Measurements from ENCODE around the gene KDM3B. TPM values are rescaled to one million over a fixed set of nuclear protein-coding genes. Genes with fewer than 3 reads are reported as not detected.

Gene KDM3B
- total RNA-seq, 1 experiment from 2014 or later, result 89.2 TPM

GRCh38 chr5:138441221-138441620 is 88.7 kb downstream of the KDM3B start:
- no peak overlapping the region for H2BK20ac ChIP-seq (ENCODE audit: low read depth, low read length, poor library complexity, severe bottlenecking)
- no peaks in the 10 kb centered on the region; a peak in 1 of 5 replicates for H3K9me3 Mint-ChIP-seq
- H3K9ac ChIP-seq (ENCODE audit: extremely low read depth, insufficient read length, low read length), result no peak overlapping the region
- no peak overlapping the region for H3T11ph ChIP-seq (ENCODE audit: low read length)
- no peak overlapping the region for H4K5ac ChIP-seq (ENCODE audit: insufficient read length, low read depth, low read length)
- H2AFZ ChIP-seq (ENCODE audit: low read length), result no peak overlapping the region
- H3K9me3 ChIP-seq (ENCODE audit: control insufficient read depth, low read depth, low read length), result no peaks in the 10 kb centered on the region
- no peak overlapping the region for H2BK5ac ChIP-seq (ENCODE audit: insufficient read length, low read length)
- peaks cover 19 to 28% of the 10 kb centered on the region in 2 experiments for H3K4me1 Mint-ChIP-seq
- H2BK15ac ChIP-seq (ENCODE audit: low read depth, low read length), result no peak overlapping the region
- peaks cover 0 to 23% (median 20%) of the 10 kb centered on the region in 3 experiments; a peak in 6 of 7 replicates for H3K36me3 Mint-ChIP-seq (ENCODE audit: insufficient read depth in 1 of 3, low read depth in 3 of 3)
- H3K4me2 ChIP-seq (ENCODE audit: insufficient read depth, insufficient read length, low read length), result no peak overlapping the region
- WGBS (ENCODE audit: extremely low coverage, insufficient read length, low lambda C conversion rate), result no CpG with 5 or more reads among the region's 9 CpGs
- no peak overlapping the region for H2BK12ac ChIP-seq (ENCODE audit: insufficient read length, low read depth, low read length)
- H3K4ac ChIP-seq (ENCODE audit: low read depth, low read length), result no peak overlapping the region
- H3K27me3 ChIP-seq (ENCODE audit: insufficient read depth, low read length), result no peaks in the 10 kb centered on the region
- H3K79me2 ChIP-seq (ENCODE audit: insufficient read depth, low read length), result no peaks in the 10 kb centered on the region
- no peak overlapping the region for H2BK120ac ChIP-seq (ENCODE audit: low read depth, low read length, poor library complexity, severe bottlenecking)
- TF ChIP-seq, protein P1, sequence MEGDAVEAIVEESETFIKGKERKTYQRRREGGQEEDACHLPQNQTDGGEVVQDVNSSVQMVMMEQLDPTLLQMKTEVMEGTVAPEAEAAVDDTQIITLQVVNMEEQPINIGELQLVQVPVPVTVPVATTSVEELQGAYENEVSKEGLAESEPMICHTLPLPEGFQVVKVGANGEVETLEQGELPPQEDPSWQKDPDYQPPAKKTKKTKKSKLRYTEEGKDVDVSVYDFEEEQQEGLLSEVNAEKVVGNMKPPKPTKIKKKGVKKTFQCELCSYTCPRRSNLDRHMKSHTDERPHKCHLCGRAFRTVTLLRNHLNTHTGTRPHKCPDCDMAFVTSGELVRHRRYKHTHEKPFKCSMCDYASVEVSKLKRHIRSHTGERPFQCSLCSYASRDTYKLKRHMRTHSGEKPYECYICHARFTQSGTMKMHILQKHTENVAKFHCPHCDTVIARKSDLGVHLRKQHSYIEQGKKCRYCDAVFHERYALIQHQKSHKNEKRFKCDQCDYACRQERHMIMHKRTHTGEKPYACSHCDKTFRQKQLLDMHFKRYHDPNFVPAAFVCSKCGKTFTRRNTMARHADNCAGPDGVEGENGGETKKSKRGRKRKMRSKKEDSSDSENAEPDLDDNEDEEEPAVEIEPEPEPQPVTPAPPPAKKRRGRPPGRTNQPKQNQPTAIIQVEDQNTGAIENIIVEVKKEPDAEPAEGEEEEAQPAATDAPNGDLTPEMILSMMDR (conservative IDR thresholded peaks at IDR 0.05), result no peak
- no peak for DNase-seq
- no peaks in the 10 kb centered on the region for H3K27me3 Mint-ChIP-seq (ENCODE audit: low read depth)
- no peak overlapping the region for H3K56ac ChIP-seq (ENCODE audit: insufficient read length, low read depth, low read length)
- H2AK5ac ChIP-seq (ENCODE audit: insufficient read length, low read length), result no peak overlapping the region
- H3K4me3 Mint-ChIP-seq, result peak overlapping the region in 1 of 2 experiments; percentile 38; a peak in 1 of 5 replicates
- no peak overlapping the region for H4K8ac ChIP-seq (replicated peaks; ENCODE audit: insufficient read length, low read depth, low read length)
- H4K91ac ChIP-seq (ENCODE audit: insufficient read length, low read depth, low read length), result no peak overlapping the region
- no peak overlapping the region for H3K14ac ChIP-seq (ENCODE audit: insufficient read depth, low read length)
- H3K23me2 ChIP-seq (ENCODE audit: insufficient read length, low read depth, low read length, poor library complexity, severe bottlenecking), result peaks cover 5% of the 10 kb centered on the region
- no peak overlapping the region for H3K27ac ChIP-seq (ENCODE audit: insufficient read length, low read depth, low read length)
- H3K79me1 ChIP-seq (ENCODE audit: insufficient read depth, low read depth, low read length, poor library complexity, severe bottlenecking), result no peaks in the 10 kb centered on the region
- no peak overlapping the region for H3K27ac Mint-ChIP-seq
- H3K18ac ChIP-seq (ENCODE audit: insufficient read length, low read depth, low read length), result no peak overlapping the region
- H3K4me1 ChIP-seq (ENCODE audit: insufficient read depth, low read length), result peaks cover 4% of the 10 kb centered on the region; the same call in 1 of the 2 replicates
- no peaks in the 10 kb centered on the region for H4K20me1 ChIP-seq (ENCODE audit: control insufficient read depth, insufficient read depth, insufficient read length)
- H3K23ac ChIP-seq (ENCODE audit: insufficient read length, low read depth, low read length), result no peak overlapping the region
